RCC 7860 (cell line): ENCODE results near the gene DNAH9.

Experiments used
- DNase-seq: peaks from one replicate; pipeline ENCODE4 v3.0.0-alpha.2; 2015; ENCODE audit warnings: low spot score
- FAIRE-seq: peaks from 2 replicates; lab custom pipeline; 2012; peaks lifted over from hg19 to GRCh38; lab: Jason Lieb, UNC

DNAH9 gene

DNA sequence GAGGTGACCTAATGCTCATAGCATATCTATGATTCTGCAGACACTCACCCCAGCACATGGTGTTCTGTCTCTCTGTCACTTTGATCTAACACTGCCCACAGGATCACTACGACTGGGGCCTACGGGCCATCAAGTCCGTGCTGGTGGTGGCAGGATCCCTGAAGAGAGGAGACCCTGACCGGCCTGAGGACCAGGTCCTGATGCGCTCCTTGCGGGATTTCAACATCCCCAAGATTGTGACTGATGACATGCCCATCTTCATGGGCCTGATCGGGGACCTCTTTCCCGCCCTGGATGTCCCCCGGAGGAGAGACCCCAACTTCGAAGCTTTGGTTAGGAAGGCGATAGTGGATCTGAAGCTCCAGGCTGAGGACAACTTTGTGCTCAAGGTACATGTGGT, 146.4 kb downstream of the DNAH9 start:
- DNase-seq = no peak
- FAIRE-seq = no peak

DNA sequence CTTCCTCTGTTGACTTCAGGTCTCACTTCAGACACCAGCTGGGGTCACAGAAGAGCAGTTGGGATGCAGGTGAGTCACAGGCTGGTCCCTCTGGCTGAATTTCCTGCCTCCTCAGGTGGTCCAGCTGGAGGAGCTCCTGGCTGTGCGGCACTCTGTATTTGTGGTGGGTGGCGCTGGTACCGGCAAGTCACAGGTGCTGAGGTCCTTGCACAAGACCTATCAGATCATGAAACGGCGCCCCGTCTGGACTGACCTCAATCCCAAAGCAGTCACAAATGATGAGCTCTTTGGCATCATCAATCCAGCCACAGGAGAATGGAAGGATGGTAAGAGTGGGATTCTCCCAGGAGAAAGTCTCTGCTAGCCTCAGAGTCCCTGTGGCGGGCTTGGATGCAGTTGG, 149.2 kb downstream of the DNAH9 start:
- no peak for FAIRE-seq
- no peak for DNase-seq

DNA sequence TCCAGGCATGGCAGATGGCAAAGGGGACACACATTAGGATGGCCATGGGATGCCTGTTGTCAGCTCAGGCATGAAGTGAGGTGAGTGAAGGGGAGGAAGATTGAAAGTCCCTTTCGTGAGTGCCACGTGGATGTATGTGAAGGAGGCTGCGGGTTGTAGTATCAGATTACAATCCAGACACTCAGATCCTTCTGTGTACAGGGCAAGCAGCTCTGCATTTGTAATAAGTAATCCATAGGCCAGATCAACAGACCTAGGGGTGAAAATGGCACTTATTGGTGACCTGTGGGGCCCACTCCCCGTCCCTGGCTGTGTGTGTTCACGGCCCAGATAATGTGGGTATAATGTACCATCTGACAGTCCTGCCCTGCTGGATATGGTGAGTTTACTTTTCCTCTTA, 159.5 kb downstream of the DNAH9 start:
- DNase-seq (no peak), FAIRE-seq (no peak)

GRCh38 chr17:11768106-11768505, 169.8 kb downstream of the DNAH9 start:
- no peak for FAIRE-seq
- no peak for DNase-seq

GRCh38 chr17:11768981-11769380, 170.7 kb downstream of the DNAH9 start:
- FAIRE-seq (no peak), DNase-seq (no peak)

DNA sequence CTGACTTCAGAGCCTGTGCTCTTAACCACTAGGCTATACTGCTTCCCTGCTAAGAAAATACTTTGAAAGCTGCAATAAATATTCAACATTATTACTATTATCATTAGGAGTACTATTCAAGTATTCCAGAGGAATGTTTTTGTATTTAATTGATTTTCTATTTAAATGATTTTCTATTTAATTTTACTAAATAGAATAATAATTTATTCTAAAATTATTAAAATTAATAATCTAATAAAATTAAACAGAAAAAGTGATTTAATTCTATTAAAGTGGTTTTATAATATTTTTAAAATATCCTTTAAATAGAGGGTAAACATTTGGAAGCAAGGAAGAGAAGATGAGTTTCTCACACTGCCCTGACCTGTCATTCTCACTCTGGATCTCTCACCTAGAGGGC, 173.8 kb downstream of the DNAH9 start:
- FAIRE-seq (no peak), DNase-seq (no peak)

- no peak for DNase-seq
- no peak for FAIRE-seq
Observed at GRCh38 chr17:11779892-11780291, 181.6 kb downstream of the DNAH9 start.

DNA sequence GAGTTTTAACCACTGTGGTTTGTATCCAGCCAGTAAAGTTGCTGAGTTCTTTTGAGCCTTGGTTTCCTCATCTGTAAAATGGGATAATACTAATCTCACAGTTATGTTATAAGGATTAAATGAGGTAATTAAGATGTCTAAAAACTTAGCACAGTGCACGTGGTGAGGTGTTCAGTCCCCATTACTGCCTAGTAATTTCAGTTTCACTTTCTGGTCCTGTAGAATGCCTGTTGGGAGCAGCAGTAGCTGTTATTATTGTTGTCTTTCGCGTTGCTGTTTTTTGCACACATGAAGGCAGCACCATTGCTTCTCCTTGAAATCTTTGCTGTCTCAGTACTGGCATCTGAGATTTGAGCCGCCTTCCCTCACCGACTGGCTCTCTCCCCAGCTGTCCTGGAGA, 182.4 kb downstream of the DNAH9 start:
- no peak for FAIRE-seq
- DNase-seq = no peak

DNA sequence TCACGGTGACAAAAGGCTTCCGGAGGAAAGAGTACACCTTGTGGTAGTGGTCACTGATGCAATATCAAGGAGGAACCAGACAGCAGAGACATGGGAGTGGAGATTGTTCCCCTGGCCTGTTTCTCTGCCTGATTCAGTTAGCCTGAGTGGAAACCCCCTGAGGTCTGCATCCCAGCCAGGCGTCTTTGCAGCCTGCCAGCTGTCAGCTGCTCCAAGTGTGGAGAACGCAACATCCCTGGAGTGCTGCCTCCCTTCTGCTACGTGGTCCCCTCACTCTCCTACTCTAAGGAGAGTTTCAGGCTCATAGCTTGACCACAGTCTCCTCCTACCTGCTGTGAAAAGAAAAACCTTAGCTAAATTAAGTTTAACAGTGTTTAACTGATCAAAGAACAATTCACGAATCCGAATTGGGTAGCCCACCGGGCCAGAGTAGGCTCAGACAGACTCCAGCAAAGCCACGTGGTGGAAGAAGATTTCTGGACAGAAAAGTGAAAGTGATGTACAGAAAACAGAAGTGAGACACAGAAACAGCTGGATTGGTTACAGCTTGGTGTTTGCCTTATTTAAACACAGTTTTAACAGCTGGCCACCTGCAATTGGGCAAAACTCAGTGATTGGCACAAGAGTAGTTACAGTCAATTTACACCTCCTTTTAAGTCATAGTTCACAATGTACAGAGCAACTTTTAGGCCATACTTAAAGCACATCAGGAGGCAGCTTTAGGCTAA, 188.6 kb downstream of the DNAH9 start:
- DNase-seq (no peak), FAIRE-seq (no peak)

DNA sequence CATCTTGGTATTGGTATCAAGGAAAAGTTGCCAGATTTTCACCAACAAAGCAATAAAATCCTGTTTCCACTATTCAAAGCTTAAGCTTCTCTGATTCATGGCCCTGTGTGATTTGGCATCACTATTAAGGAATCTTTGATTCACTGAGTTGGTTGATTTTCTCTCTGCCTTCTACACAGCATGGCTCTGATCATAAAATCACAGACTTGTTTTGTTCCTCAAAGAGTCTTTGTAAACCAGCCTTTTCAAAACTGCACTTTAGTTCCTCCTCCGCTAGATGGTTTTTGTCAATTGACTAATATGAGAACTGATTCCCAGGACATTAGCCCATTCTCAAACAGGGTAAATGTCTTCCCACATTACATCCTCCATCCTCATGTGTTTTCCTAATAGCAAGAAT, 197.6 kb downstream of the DNAH9 start:
- DNase-seq (no peak), FAIRE-seq (no peak)

DNA sequence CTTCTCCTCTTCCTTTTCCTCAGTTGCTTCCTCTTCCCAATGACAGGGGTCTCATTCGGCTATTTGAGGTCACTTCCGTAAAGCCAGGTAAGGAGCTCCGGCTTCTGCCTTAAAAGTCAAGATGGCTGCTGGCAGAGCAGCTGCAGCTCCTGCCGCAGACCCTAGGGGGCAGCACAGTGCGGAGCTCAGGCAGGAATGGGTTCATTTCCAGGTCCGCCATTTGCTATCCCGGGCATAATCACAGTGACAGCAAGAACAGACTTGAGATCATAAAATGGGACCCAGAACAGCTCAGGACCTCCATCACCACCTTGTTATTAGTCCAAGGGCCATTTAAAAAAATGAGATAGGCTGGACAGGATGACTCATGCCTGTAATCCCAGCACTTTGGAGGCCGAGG, 199.5 kb downstream of the DNAH9 start:
- FAIRE-seq = no peak
- no peak for DNase-seq

DNA sequence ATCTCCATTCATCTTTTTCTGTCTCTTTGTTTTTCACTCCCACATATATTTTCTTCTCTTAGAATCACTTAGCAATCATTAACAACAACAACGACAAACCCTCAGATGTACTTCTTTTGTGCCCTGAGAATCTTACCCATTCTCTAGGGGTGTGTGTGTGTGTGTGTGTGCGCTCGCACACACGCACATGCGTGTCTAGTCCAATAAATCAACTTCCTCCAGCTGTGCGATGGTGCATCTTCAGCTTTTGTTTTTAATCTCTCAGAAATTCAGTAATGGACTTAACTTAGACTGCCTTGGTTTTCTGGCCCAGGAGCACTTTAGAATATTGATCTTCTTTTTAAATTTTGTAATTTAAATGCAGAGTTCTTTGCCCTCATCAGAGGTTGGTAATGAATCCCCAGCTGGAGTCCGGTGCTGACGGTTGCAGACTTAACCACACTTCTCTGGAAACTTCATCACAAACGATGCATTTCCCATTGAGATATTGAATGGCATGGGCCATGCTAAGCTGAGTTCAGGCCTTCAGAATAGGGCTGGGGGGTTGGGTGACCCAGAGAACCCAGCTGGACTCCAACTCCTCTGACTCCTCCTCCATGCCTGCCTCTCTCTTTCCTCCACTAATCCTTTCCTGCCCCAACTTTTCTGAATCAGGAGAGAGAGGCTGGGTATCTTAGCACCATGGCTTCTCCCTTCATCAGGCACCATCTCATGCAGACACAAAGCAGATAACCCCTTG, 205.1 kb downstream of the DNAH9 start:
- FAIRE-seq (no peak), DNase-seq (no peak)

DNA sequence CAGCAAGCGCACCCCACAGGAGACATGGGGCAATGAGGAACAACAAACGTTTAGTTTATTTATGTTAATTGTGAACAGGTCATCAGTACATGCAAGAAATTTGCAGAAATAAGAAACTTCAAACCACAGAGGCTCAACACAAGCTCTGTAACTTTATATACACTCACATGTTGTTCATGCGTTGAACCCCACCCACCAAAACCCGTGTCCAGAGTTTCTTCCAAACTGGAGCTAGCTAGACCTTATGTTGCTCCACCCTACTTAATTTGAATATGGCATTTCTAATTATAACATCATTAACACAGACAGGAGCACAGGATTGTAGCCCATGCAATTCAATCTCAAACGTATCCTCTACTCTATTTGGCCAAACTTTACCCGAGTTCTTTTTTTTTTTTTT, 206.9 kb downstream of the DNAH9 start:
- no peak for DNase-seq
- FAIRE-seq = no peak

- FAIRE-seq = no peak
- no peak for DNase-seq
Observed at GRCh38 chr17:11805952-11806351, 207.7 kb downstream of the DNAH9 start.

DNA sequence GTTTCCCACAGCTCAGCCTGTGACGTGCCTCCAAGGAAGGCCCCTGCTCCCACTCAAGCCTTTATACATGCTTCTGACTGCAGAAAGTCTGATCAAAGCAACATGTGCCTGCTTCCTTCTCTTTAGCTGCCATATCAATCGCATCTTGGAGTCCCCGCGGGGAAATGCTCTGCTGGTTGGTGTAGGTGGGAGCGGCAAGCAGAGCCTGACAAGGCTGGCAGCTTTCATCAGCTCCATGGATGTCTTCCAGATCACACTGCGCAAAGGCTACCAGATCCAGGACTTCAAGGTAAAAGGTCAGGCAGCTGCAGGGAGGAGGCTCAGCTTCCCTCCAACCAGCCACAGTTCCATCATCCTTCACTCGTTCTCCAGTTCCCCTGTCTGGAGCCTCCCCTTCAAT, 209.3 kb downstream of the DNAH9 start:
- FAIRE-seq (no peak), DNase-seq (no peak)

DNA sequence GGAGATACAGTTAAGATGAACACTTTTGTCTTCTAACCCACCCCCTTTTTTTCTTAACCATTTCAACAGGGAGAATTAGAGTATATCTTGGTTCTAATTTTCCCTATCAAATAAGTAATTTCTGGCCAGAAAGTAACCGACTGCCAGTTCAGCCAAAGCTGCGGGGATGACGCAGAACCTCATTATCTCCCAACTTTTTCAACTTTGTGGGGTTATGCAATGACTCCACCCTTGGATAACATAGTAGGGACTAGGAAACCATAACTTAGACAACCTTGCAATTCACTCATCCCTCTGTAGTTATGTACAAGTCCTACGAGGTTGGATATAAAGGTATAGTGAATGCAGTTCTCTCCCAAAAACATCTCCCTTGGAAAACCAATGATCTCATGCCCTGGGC, 215.0 kb downstream of the DNAH9 start:
- FAIRE-seq (no peak), DNase-seq (no peak)

DNA sequence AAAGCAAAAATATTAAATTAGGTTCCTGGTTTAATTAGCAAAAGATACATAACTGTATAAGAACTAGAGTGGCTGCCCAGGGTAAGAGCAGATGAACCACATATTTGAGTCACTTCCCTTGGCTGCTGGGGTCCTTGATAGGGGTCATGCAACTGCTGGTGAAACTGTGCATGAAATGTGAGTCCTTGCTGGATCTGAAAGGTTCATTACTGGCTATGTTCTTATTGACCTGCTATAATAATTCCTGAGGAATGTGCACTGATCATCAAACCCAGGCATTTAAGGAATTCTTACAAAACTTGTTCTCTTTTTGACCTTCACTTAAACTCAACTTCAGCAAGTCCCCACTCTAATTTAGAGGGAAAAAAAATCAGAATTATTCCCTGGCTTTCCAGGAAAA, 215.6 kb downstream of the DNAH9 start:
- no peak for FAIRE-seq

GRCh38 chr17:11814655-11815262, 216.5 kb downstream of the DNAH9 start:
- no peak for DNase-seq
- no peak for FAIRE-seq

More for the DNA sequence above, 215.6 kb downstream of the DNAH9 start:
- no peak for DNase-seq

- DNase-seq = no peak
- no peak for FAIRE-seq
Observed at GRCh38 chr17:11816409-11816808, 218.1 kb downstream of the DNAH9 start.

DNA sequence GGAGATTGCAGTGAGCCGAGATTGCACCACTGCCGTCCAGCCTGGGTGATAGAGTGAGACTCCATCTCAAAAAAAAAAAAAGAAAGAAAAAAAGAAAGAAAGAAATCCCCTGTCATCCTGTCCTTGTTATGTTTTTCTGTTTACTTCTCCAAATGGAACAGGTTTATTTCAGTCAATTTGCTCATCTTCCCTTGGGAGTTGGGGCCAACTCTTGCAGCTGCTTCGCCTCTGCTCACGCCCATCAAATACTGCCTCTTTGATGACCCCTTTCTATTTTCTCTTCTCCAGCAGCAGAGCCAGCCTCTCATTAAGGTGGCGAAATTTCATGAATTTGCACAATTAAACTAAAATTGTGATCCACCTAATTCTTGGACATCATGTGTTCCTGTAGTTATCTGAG, 225.6 kb downstream of the DNAH9 start:
- FAIRE-seq = no peak

DNA sequence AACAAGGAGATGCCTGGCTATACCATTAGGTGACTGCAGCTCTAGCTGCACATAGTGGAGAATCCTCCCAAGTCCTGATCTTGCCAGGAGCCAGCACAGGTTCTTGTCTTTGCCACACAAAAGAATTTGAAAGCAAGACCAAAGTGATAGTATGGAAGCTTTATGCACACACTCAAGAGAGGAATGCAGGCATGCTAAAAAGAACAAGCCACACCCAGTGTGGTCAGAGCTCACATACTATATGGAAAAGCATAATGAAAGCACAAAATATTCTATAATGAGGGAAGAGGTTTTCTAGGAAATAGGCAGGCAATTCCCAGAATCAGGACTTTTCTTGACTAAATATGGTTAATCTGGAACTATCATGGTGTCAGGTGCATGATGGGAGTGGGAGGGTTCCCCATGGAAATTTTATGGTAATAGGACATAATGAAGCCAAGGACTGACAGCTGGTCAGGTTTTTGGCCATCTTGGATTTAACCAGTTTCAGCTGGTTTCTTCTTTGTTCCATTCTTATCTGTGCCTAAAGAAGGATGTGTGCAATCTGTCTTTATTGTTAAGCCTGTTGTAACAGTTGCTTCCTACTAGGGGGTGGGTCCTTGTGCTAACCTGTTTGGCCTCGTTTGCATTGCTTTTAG, 227.4 kb downstream of the DNAH9 start:
- FAIRE-seq (no peak), DNase-seq (no peak)

More for the DNA sequence above, 225.6 kb downstream of the DNAH9 start:
- DNase-seq = no peak
